Measurements from ENCODE around the gene BCAS2.

DNA sequence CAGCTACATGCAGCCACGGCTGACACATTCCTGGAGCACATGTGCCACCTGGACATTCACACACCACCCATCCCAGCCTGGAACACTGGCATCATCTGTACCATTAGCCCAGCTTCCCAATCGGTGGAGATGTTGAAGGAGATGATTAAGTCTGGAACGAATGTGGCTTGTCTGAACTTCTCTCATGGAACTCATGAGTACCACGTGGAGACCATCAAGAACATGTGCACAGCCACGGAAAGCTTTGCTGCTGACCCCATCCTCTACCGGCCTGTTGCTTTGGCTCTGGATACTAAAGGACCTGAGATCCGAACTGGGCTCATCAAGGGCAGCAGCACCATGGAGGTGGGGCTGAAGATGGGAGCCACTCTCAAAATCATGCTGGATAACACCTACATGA, 45.4 kb downstream of the BCAS2 start:
- TF ChIP-seq, protein P1, sequence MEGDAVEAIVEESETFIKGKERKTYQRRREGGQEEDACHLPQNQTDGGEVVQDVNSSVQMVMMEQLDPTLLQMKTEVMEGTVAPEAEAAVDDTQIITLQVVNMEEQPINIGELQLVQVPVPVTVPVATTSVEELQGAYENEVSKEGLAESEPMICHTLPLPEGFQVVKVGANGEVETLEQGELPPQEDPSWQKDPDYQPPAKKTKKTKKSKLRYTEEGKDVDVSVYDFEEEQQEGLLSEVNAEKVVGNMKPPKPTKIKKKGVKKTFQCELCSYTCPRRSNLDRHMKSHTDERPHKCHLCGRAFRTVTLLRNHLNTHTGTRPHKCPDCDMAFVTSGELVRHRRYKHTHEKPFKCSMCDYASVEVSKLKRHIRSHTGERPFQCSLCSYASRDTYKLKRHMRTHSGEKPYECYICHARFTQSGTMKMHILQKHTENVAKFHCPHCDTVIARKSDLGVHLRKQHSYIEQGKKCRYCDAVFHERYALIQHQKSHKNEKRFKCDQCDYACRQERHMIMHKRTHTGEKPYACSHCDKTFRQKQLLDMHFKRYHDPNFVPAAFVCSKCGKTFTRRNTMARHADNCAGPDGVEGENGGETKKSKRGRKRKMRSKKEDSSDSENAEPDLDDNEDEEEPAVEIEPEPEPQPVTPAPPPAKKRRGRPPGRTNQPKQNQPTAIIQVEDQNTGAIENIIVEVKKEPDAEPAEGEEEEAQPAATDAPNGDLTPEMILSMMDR (IDR thresholded peaks at IDR 0.05; ENCODE audit: insufficient read depth, low read length), result no peak
- TF ChIP-seq, protein P2, sequence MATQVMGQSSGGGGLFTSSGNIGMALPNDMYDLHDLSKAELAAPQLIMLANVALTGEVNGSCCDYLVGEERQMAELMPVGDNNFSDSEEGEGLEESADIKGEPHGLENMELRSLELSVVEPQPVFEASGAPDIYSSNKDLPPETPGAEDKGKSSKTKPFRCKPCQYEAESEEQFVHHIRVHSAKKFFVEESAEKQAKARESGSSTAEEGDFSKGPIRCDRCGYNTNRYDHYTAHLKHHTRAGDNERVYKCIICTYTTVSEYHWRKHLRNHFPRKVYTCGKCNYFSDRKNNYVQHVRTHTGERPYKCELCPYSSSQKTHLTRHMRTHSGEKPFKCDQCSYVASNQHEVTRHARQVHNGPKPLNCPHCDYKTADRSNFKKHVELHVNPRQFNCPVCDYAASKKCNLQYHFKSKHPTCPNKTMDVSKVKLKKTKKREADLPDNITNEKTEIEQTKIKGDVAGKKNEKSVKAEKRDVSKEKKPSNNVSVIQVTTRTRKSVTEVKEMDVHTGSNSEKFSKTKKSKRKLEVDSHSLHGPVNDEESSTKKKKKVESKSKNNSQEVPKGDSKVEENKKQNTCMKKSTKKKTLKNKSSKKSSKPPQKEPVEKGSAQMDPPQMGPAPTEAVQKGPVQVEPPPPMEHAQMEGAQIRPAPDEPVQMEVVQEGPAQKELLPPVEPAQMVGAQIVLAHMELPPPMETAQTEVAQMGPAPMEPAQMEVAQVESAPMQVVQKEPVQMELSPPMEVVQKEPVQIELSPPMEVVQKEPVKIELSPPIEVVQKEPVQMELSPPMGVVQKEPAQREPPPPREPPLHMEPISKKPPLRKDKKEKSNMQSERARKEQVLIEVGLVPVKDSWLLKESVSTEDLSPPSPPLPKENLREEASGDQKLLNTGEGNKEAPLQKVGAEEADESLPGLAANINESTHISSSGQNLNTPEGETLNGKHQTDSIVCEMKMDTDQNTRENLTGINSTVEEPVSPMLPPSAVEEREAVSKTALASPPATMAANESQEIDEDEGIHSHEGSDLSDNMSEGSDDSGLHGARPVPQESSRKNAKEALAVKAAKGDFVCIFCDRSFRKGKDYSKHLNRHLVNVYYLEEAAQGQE (IDR thresholded peaks at IDR 0.05; ENCODE audit: insufficient replicate concordance, low read depth), result no peak
- TF ChIP-seq POLR2AphosphoS5 (IDR thresholded peaks at IDR 0.05; ENCODE audit: low read depth) (no peak), GABPA (IDR thresholded peaks at IDR 0.05; ENCODE audit: low read depth) (no peak), SPI1 (IDR thresholded peaks at IDR 0.05; ENCODE audit: borderline replicate concordance, low read depth) (no peak)
